SK-N-SH (cell line): ENCODE measurements around the gene ECHDC1. TPM values are rescaled to one million over a fixed set of nuclear protein-coding genes. Genes with fewer than 3 reads are reported as not detected.
A peak's percentile ranks its signal among the peaks of the same experiment; 100 is the strongest.

Experiments used
- CTCF ChIA-PET: fragments of 300-600, 350-600 bp; formaldehyde crosslinking; extraction: SDS; loops from one replicate; lab custom pipeline; 2021; lab: Yijun Ruan, JAX
- POLR2A ChIA-PET: fragments of 350-600 bp; sonication (Branson Sonifier 250); formaldehyde crosslinking; extraction: SDS; loops from one replicate; lab custom pipeline; 2020; ENCODE audit warnings: antibody characterized with exemption, inconsistent platforms; lab: Yijun Ruan, JAX
- DNase-seq: peaks from one replicate; pipeline ENCODE4 v3.0.0; 2012
- H2AFZ ChIP-seq: fragments of 200-600 bp; sonication (generic); 2 replicates; pipeline ENCODE4 v1.8.1; 2016; ENCODE audit warnings: antibody characterized with exemption, mild to moderate bottlenecking, low read depth
- H3F3A ChIP-seq: fragments of 200-600 bp; sonication (generic); replicated peaks from 2 replicates; pipeline ENCODE3; 2016; ENCODE audit warnings: antibody characterized with exemption, mild to moderate bottlenecking; ENCODE audit not compliant: insufficient read depth
- H3K27ac ChIP-seq, 2 experiments: fragments of 200-500 bp in 1 of 2; fragments of 200-600 bp in 1 of 2; sonication (Bioruptor generic) in 1 of 2; sonication (generic), shearing (Covaris generic) in 1 of 2; 2 replicates each; pipeline versions ENCODE4 v1.5.1 to v1.6.1; 2014 to 2016; ENCODE audit warnings: low read depth in 2 of 2, inconsistent platforms in 1 of 2, low read length in 1 of 2, mild to moderate bottlenecking in 1 of 2, mixed read lengths in 1 of 2
- H3K27me3 ChIP-seq: fragments of 200-600 bp; sonication (generic), shearing (Covaris generic); 2 replicates; pipeline ENCODE4 v1.6.1; 2016; ENCODE audit warnings: mixed run types; ENCODE audit not compliant: insufficient read depth
- H3K36me3 ChIP-seq, 2 experiments: fragments of 200-500 bp in 1 of 2; fragments of 200-600 bp in 1 of 2; sonication (Bioruptor generic) in 1 of 2; sonication (generic) in 1 of 2; replicated peaks in 1 of 2; 2 replicates each; pipeline versions ENCODE3 to v1.5.1; 2014 to 2016; ENCODE audit warnings: low read length in 1 of 2, mild to moderate bottlenecking in 1 of 2; ENCODE audit not compliant: insufficient read depth in 2 of 2, control insufficient read depth in 1 of 2
- H3K4me1 ChIP-seq, 2 experiments: fragments of 200-500 bp in 1 of 2; fragments of 200-600 bp in 1 of 2; sonication (Bioruptor generic) in 1 of 2; sonication (generic), shearing (Covaris generic) in 1 of 2; 2 replicates each; pipeline versions ENCODE4 v1.5.1 to v1.6.1; 2014 to 2016; ENCODE audit warnings: low read depth in 1 of 2, low read length in 1 of 2, mixed run types in 1 of 2; ENCODE audit not compliant: insufficient read depth in 2 of 2, control insufficient read depth in 1 of 2
- H3K4me2 ChIP-seq: fragments of 200-600 bp; sonication (generic), shearing (Covaris generic); 2 replicates; pipeline ENCODE4 v1.6.1; 2017; ENCODE audit warnings: mixed run types
- H3K4me3 ChIP-seq, 2 experiments: fragments of 200-500 bp in 1 of 2; fragments of 200-600 bp in 1 of 2; sonication (Bioruptor generic) in 1 of 2; sonication (generic), shearing (Covaris generic) in 1 of 2; 2 replicates each; pipeline versions ENCODE4 v1.5.1 to v1.8.1; 2014 to 2016; ENCODE audit warnings: low read depth in 2 of 2, inconsistent platforms in 1 of 2, low read length in 1 of 2, mild to moderate bottlenecking in 1 of 2, mixed read lengths in 1 of 2, moderate library complexity in 1 of 2
- H3K79me2 ChIP-seq: fragments of 200-600 bp; sonication (generic); 2 replicates; pipeline ENCODE4 v1.8.1; 2017; ENCODE audit warnings: mild to moderate bottlenecking; ENCODE audit not compliant: insufficient read depth
- H3K9ac ChIP-seq: fragments of 200-600 bp; sonication (generic); 2 replicates; pipeline ENCODE4 v1.6.1; 2017; ENCODE audit warnings: mixed run types
- H3K9me2 ChIP-seq: fragments of 200-600 bp; sonication (generic); 2 replicates; pipeline ENCODE4 v1.6.1; 2017; ENCODE audit warnings: mixed run types
- H3K9me3 ChIP-seq: fragments of 200-600 bp; sonication (generic); 2 replicates; pipeline ENCODE4 v1.6.1; 2017; ENCODE audit warnings: mixed run types, mild to moderate bottlenecking, moderate library complexity
- H4K20me1 ChIP-seq: fragments of 200-600 bp; sonication (generic); 2 replicates; pipeline ENCODE4 v1.6.1; 2017; ENCODE audit warnings: mild to moderate bottlenecking, mixed run types; ENCODE audit not compliant: insufficient read depth
- CHD2 ChIP-seq: fragments of 150-350 bp; IDR thresholded peaks from 2 replicates; pipeline ENCODE4 v1.6.1; 2018; ENCODE audit warnings: low read length; ENCODE audit not compliant: partially characterized antibody
- ELF1 ChIP-seq: IDR thresholded peaks from 2 replicates; pipeline ENCODE4 v1.4.0; 2012
- FOXJ3 ChIP-seq: sonication (generic); formaldehyde crosslinking; IDR thresholded peaks from 2 replicates; pipeline ENCODE4 v1.5.1; 2020; ENCODE audit warnings: mild to moderate bottlenecking, missing genetic modification reagents
- FOXM1 ChIP-seq: IDR thresholded peaks from 2 replicates; pipeline ENCODE4 v1.4.0; 2012; ENCODE audit warnings: low read depth, mild to moderate bottlenecking
- GABPA ChIP-seq: IDR thresholded peaks from 2 replicates; pipeline ENCODE4 v1.4.0; 2012; ENCODE audit warnings: low read depth, mild to moderate bottlenecking
- JUND ChIP-seq: IDR thresholded peaks from 2 replicates; pipeline ENCODE4 v1.4.0; 2012
- MXI1 ChIP-seq: IDR thresholded peaks from 2 replicates; pipeline ENCODE4 v1.6.1; 2012; ENCODE audit warnings: mild to moderate bottlenecking, low read depth, low read length, improper control_type of control experiment
- NFIC ChIP-seq: IDR thresholded peaks from 2 replicates; pipeline ENCODE4 v1.4.0; 2012; ENCODE audit warnings: borderline replicate concordance
- NRF1 ChIP-seq: IDR thresholded peaks from 2 replicates; pipeline ENCODE4 v1.6.1; 2012; ENCODE audit warnings: low read depth, mild to moderate bottlenecking, low read length
- RCOR1 ChIP-seq: fragments of 150-350 bp; IDR thresholded peaks from 2 replicates; pipeline ENCODE4 v1.6.1; 2017; ENCODE audit warnings: antibody characterized with exemption, low read length
- RFX5 ChIP-seq: IDR thresholded peaks from 2 replicates; pipeline ENCODE4 v1.6.1; 2012; ENCODE audit warnings: mild to moderate bottlenecking, improper control_type of control experiment, low read length
- SMC3 ChIP-seq: IDR thresholded peaks from 2 replicates; pipeline ENCODE4 v1.6.1; 2012; ENCODE audit warnings: low read depth, low read length, improper control_type of control experiment
- TCF12 ChIP-seq: IDR thresholded peaks from 2 replicates; pipeline ENCODE4 v1.4.0; 2012
- YY1 ChIP-seq: IDR thresholded peaks from 2 replicates; pipeline ENCODE4 v1.4.0; 2012; ENCODE audit warnings: low read depth, mild to moderate bottlenecking
- WGBS: methylation state at CpG from one replicate; pipeline ENCODE4 v1.1.6; 2017; ENCODE audit warnings: low lambda C conversion rate; 5-methylcytosine and 5-hydroxymethylcytosine counted together
- polyA plus RNA-seq, 3 experiments: library from polyadenylated mRNA; depleted of rRNA; stranded (reverse); fragments of >200 nt; gene quantifications; 2 replicates each; pipeline ENCODE4 v1.2.3, GENCODE V29; 2012
- TF ChIP-seq, protein P1 (sequence below): IDR thresholded peaks from 2 replicates; pipeline ENCODE4 v1.6.1; 2012; ENCODE audit warnings: mild to moderate bottlenecking, low read depth, low read length, moderate library complexity
- TF ChIP-seq, protein P2 (sequence below): IDR thresholded peaks from 2 replicates; pipeline ENCODE4 v1.4.0; 2012; ENCODE audit warnings: low read depth, borderline replicate concordance
- TF ChIP-seq, protein P3 (sequence below): fragments of 200-600 bp; sonication (generic); IDR thresholded peaks from 2 replicates; pipeline ENCODE4 v1.6.1; 2017; ENCODE audit warnings: antibody characterized with exemption, mild to moderate bottlenecking, moderate library complexity
- TF ChIP-seq, protein P4 (sequence below): IDR thresholded peaks from 2 replicates; pipeline ENCODE4; 2012

ECHDC1 gene
- polyA plus RNA-seq, 1 of the 3 experiments (the other 2 are of a cell fraction): 23.3 TPM

DNA sequence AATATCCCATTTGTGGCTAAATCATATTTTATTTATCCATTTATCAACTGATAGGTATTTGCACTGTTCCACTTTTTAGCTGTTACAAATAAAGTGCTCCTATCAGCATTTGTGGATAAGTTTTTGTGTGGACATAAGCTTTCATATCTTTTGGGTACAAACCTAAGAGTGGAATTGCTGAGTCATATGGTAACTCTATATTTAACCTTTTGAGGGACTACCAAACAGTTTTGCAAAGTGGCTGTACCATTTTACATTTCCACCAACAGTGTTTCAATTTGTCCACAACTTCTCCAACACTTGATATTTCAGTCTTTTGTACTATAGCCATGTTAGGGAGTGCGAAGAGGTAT is 23.6 kb upstream of the ECHDC1 start:
- POLR2A ChIA-PET: no interaction called here

More for the DNA sequence above, 23.6 kb upstream of the ECHDC1 start:
- DNase-seq: no peak
- Histone ChIP-seq H3K9me2 (no peaks in the 10 kb centered on the region), H3K9ac (peak overlapping the region; percentile 44; the same call in 1 of the 2 replicates), H3K79me2 (no peaks in the 10 kb centered on the region), H3K4me3 (no peak overlapping the region), H3K9me3 (0 out of 2 replicates have a peak, but pooled peaks cover 8% of the 10 kb centered on the region), H2AFZ (no peak overlapping the region), H3K4me2 (no peak overlapping the region), H3K27ac (peak overlapping the region in 1 of 2 experiments; percentile 74; a peak in 2 of 4 replicates), H4K20me1 (no peaks in the 10 kb centered on the region), H3K27me3 (no peaks in the 10 kb centered on the region), H3K36me3 (peaks cover 0 to 23% of the 10 kb centered on the region in 2 experiments), H3K4me1 (peaks cover 0 to 7% of the 10 kb centered on the region in 2 experiments; a peak in 2 of 4 replicates), H3F3A (peaks cover 8% of the 10 kb centered on the region)
- 94% methylated on average over 1 of the region's 1 CpG for WGBS
- TF ChIP-seq GABPA: no peak
- TF ChIP-seq NFIC: no peak
- TF ChIP-seq YY1: no peak
- TF ChIP-seq MXI1: no peak
- TF ChIP-seq RFX5: no peak
- TF ChIP-seq CHD2: no peak
- TF ChIP-seq TCF12: no peak
- TF ChIP-seq, protein P1, sequence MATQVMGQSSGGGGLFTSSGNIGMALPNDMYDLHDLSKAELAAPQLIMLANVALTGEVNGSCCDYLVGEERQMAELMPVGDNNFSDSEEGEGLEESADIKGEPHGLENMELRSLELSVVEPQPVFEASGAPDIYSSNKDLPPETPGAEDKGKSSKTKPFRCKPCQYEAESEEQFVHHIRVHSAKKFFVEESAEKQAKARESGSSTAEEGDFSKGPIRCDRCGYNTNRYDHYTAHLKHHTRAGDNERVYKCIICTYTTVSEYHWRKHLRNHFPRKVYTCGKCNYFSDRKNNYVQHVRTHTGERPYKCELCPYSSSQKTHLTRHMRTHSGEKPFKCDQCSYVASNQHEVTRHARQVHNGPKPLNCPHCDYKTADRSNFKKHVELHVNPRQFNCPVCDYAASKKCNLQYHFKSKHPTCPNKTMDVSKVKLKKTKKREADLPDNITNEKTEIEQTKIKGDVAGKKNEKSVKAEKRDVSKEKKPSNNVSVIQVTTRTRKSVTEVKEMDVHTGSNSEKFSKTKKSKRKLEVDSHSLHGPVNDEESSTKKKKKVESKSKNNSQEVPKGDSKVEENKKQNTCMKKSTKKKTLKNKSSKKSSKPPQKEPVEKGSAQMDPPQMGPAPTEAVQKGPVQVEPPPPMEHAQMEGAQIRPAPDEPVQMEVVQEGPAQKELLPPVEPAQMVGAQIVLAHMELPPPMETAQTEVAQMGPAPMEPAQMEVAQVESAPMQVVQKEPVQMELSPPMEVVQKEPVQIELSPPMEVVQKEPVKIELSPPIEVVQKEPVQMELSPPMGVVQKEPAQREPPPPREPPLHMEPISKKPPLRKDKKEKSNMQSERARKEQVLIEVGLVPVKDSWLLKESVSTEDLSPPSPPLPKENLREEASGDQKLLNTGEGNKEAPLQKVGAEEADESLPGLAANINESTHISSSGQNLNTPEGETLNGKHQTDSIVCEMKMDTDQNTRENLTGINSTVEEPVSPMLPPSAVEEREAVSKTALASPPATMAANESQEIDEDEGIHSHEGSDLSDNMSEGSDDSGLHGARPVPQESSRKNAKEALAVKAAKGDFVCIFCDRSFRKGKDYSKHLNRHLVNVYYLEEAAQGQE: no peak
- TF ChIP-seq, protein P2, sequence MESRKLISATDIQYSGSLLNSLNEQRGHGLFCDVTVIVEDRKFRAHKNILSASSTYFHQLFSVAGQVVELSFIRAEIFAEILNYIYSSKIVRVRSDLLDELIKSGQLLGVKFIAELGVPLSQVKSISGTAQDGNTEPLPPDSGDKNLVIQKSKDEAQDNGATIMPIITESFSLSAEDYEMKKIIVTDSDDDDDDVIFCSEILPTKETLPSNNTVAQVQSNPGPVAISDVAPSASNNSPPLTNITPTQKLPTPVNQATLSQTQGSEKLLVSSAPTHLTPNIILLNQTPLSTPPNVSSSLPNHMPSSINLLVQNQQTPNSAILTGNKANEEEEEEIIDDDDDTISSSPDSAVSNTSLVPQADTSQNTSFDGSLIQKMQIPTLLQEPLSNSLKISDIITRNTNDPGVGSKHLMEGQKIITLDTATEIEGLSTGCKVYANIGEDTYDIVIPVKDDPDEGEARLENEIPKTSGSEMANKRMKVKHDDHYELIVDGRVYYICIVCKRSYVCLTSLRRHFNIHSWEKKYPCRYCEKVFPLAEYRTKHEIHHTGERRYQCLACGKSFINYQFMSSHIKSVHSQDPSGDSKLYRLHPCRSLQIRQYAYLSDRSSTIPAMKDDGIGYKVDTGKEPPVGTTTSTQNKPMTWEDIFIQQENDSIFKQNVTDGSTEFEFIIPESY: no peak
- TF ChIP-seq SMC3: no peak
- TF ChIP-seq FOXM1: no peak
- no peak for TF ChIP-seq JUND
- TF ChIP-seq ELF1: no peak
- TF ChIP-seq FOXJ3 (CRISPR knock-in tag): no peak
- no peak for TF ChIP-seq RCOR1
- TF ChIP-seq, protein P3, sequence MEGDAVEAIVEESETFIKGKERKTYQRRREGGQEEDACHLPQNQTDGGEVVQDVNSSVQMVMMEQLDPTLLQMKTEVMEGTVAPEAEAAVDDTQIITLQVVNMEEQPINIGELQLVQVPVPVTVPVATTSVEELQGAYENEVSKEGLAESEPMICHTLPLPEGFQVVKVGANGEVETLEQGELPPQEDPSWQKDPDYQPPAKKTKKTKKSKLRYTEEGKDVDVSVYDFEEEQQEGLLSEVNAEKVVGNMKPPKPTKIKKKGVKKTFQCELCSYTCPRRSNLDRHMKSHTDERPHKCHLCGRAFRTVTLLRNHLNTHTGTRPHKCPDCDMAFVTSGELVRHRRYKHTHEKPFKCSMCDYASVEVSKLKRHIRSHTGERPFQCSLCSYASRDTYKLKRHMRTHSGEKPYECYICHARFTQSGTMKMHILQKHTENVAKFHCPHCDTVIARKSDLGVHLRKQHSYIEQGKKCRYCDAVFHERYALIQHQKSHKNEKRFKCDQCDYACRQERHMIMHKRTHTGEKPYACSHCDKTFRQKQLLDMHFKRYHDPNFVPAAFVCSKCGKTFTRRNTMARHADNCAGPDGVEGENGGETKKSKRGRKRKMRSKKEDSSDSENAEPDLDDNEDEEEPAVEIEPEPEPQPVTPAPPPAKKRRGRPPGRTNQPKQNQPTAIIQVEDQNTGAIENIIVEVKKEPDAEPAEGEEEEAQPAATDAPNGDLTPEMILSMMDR: no peak
- TF ChIP-seq NRF1: no peak
- TF ChIP-seq, protein P4, sequence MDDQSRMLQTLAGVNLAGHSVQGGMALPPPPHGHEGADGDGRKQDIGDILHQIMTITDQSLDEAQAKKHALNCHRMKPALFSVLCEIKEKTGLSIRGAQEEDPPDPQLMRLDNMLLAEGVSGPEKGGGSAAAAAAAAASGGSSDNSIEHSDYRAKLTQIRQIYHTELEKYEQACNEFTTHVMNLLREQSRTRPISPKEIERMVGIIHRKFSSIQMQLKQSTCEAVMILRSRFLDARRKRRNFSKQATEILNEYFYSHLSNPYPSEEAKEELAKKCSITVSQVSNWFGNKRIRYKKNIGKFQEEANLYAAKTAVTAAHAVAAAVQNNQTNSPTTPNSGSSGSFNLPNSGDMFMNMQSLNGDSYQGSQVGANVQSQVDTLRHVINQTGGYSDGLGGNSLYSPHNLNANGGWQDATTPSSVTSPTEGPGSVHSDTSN: no peak
- CTCF ChIA-PET: no interaction called here
